Tibial artery (tissue), 4 donors: Measurements from ENCODE around the gene MRM2.
A peak's percentile ranks its signal among the peaks of the same experiment; 100 is the strongest.

ENCODE experiments used
- DNase-seq, 2 donors: peaks; one replicate each; pipeline ENCODE4 v3.0.0-alpha.2; 2019
- H3K27ac ChIP-seq, 2 donors: fragments of 200-600 bp; sonication (generic) in 1 of 2; 1 replicate in 1 of 2; 2 replicates in 1 of 2; pipeline ENCODE4 v1.5.1; 2018 to 2019; ENCODE audit warnings: mild to moderate bottlenecking in 1 of 2
- H3K27me3 ChIP-seq, 2 donors: fragments of 200-600 bp; sonication (generic) in 1 of 2; one replicate each; pipeline versions ENCODE4 v1.5.1 to v1.6.0; 2016 to 2019
- H3K36me3 ChIP-seq, 3 donors: fragments of 200-600 bp; sonication (generic) in 2 of 3; one replicate each; pipeline ENCODE4 v1.5.1; 2016 to 2019; ENCODE audit warnings: mild to moderate bottlenecking in 2 of 3
- H3K4me1 ChIP-seq, 4 donors: fragments of 200-600 bp; sonication (generic) in 2 of 4; 1 replicate in 3 of 4; 2 replicates in 1 of 4; pipeline ENCODE4 v1.5.1; 2016 to 2019
- H3K4me3 ChIP-seq, 2 donors: fragments of 200-600 bp; sonication (generic) in 1 of 2; 1 replicate in 1 of 2; 2 replicates in 1 of 2; pipeline ENCODE4 v1.5.1; 2018 to 2019; ENCODE audit warnings: mild to moderate bottlenecking in 2 of 2
- H3K9me3 ChIP-seq, 3 donors: fragments of 200-600 bp; sonication (generic) in 1 of 3; one replicate each; pipeline ENCODE4 v1.5.1; 2016 to 2019
- CTCF ChIP-seq, 2 experiments: fragments of 200-600 bp in 1 of 2; fragments of 450-650 bp in 1 of 2; IDR thresholded peaks; one replicate each; pipeline ENCODE4 v1.5.1; 2017 to 2019; ENCODE audit warnings: antibody characterized with exemption in 2 of 2, mild to moderate bottlenecking in 1 of 2, moderate library complexity in 1 of 2
- intact Hi-C: fragments of 100-400 bp; cut with DNase I; formaldehyde crosslinking; loops from one replicate; pipeline ENCODE4 v1.15.0; 2023; ENCODE audit warnings: low total_unique reads

The MRM2 gene

DNA sequence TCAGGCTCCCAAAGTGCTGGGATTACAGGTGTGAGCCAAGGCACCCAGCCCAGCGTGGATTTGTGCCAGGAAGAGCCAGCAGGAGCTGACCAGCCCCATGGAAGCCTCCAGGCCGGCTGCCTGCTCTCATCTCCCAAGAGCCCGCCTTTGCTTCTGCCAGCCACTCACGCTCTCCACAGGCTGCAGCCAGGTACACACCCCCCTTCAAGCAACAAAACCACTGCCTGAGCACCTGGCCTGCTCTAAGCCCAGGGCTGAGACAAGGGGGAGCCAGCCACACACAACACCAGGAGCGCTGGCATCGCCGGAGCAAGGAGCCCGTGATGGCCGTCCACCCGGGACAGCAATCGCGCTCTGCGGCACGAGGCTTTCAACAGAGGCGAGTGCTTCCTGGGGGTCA lies 43.8 kb downstream of the MRM2 start:
- peaks cover 32 to 63% (median 46%) of the 10 kb centered on the region in 3 donors for H3K36me3 ChIP-seq
- H3K9me3 ChIP-seq: peaks cover 0 to 9% (median 8%) of the 10 kb centered on the region in 3 donors
- no peaks in the 10 kb centered on the region for H3K27me3 ChIP-seq
- H3K4me1 ChIP-seq: no peaks in the 10 kb centered on the region
- TF ChIP-seq CTCF (IDR thresholded peaks at IDR 0.05): no peak
- H3K4me3 ChIP-seq: no peak overlapping the region
- intact Hi-C loops: no loop called here
- H3K27ac ChIP-seq: no peak overlapping the region
- peak in 1 of 2 donors; percentile 57 for DNase-seq

GRCh38 chr7:2197436-2198155 lies 44.4 kb downstream of the MRM2 start:
- TF ChIP-seq CTCF (IDR thresholded peaks at IDR 0.05): no peak
- Histone ChIP-seq H3K27ac (no peak overlapping the region), H3K36me3 (peaks cover 32 to 67% (median 46%) of the 10 kb centered on the region in 3 donors), H3K27me3 (no peaks in the 10 kb centered on the region), H3K9me3 (peaks cover 0 to 9% (median 8%) of the 10 kb centered on the region in 3 donors), H3K4me3 (no peak overlapping the region), H3K4me1 (no peaks in the 10 kb centered on the region)
- intact Hi-C loops: no loop called here
- peak in 1 of 2 donors; percentile 48 for DNase-seq

- intact Hi-C loops: no loop called here
- DNase-seq: peak in 1 of 2 donors; percentile 55
Observed at GRCh38 chr7:2196381-2197378, 45.3 kb downstream of the MRM2 start.

GRCh38 chr7:2195400-2196246 lies 46.4 kb downstream of the MRM2 start:
- no peak overlapping the region for H3K4me3 ChIP-seq
- no peak overlapping the region for H3K27ac ChIP-seq
- intact Hi-C loops: no loop called here
- H3K4me1 ChIP-seq: no peaks in the 10 kb centered on the region
- H3K36me3 ChIP-seq: peaks cover 32 to 53% (median 36%) of the 10 kb centered on the region in 3 donors
- peaks cover 0 to 9% (median 8%) of the 10 kb centered on the region in 3 donors for H3K9me3 ChIP-seq
- no peaks in the 10 kb centered on the region for H3K27me3 ChIP-seq
- peak in 1 of 2 donors; percentile 42 for DNase-seq
- TF ChIP-seq CTCF (IDR thresholded peaks at IDR 0.05): no peak

More at GRCh38 chr7:2196381-2197378, 45.3 kb downstream of the MRM2 start:
- Histone ChIP-seq H3K4me3 (no peak overlapping the region), H3K4me1 (no peaks in the 10 kb centered on the region), H3K27ac (no peak overlapping the region), H3K9me3 (peaks cover 0 to 9% (median 8%) of the 10 kb centered on the region in 3 donors), H3K27me3 (no peaks in the 10 kb centered on the region), H3K36me3 (peaks cover 32 to 61% (median 43%) of the 10 kb centered on the region in 3 donors)
- TF ChIP-seq CTCF (IDR thresholded peaks at IDR 0.05): no peak
